Testis (tissue), 2 donors: ENCODE data around the gene DNAH10.

Source experiments
- CTCF ChIP-seq, 3 experiments: fragments of 450-650 bp in 2 of 3; fragments of 200-600 bp in 1 of 3; sonication (generic) in 1 of 3; IDR thresholded peaks; one replicate each; pipeline ENCODE4 v1.5.1; 2016 to 2019; ENCODE audit warnings: antibody characterized with exemption in 3 of 3, mild to moderate bottlenecking in 2 of 3, moderate library complexity in 1 of 3
- POLR2A ChIP-seq: fragments of 450-650 bp; IDR thresholded peaks from one replicate; pipeline ENCODE4 v1.6.1; 2017; ENCODE audit warnings: antibody characterized with exemption, mild to moderate bottlenecking, moderate library complexity

GRCh38 chr12:123734268-123734667 is 27.8 kb upstream of the DNAH10 start:
- no peak for TF ChIP-seq CTCF (IDR thresholded peaks at IDR 0.05)
- TF ChIP-seq POLR2A: no peak
